Epithelial cell of esophagus (primary cell): ENCODE measurements around the gene CEMIP.

ENCODE experiments used
- DNase-seq: peaks from one replicate; pipeline ENCODE4 v3.0.0; 2010; ENCODE audit warnings: low read depth
- H3K4me3 ChIP-seq: 2 replicates; pipeline ENCODE4 v1.5.1; 2011; ENCODE audit warnings: mild to moderate bottlenecking, low read length, control low read depth
- CTCF ChIP-seq: IDR thresholded peaks from 2 replicates; pipeline ENCODE4 v1.5.1; 2011; ENCODE audit warnings: low read depth, mild to moderate bottlenecking, low read length, control low read depth, inconsistent platforms; ENCODE audit not compliant: insufficient read depth; ENCODE audit errors: missing control alignments

The CEMIP gene

GRCh38 chr15:80992006-80992405 is 212.8 kb downstream of the CEMIP start:
- TF ChIP-seq CTCF, result no peak
- H3K4me3 ChIP-seq, result no peak overlapping the region
- DNase-seq, result no peak

- no peak overlapping the region for H3K4me3 ChIP-seq
- DNase-seq, result peak; percentile 85
- no peak for TF ChIP-seq CTCF
Measured at GRCh38 chr15:80992441-80992840, 213.3 kb downstream of the CEMIP start.

GRCh38 chr15:80996247-80996646 is 217.1 kb downstream of the CEMIP start:
- TF ChIP-seq CTCF, result peak; percentile 46
- DNase-seq, result peak; percentile 35
- H3K4me3 ChIP-seq, result no peak overlapping the region

- DNase-seq, result no peak
- TF ChIP-seq CTCF, result no peak
- no peak overlapping the region for H3K4me3 ChIP-seq
Measured at GRCh38 chr15:80997692-80998091, 218.5 kb downstream of the CEMIP start.

GRCh38 chr15:80998251-80998650 is 219.1 kb downstream of the CEMIP start:
- H3K4me3 ChIP-seq, result no peak overlapping the region
- TF ChIP-seq CTCF, result no peak
- no peak for DNase-seq

- no peak for TF ChIP-seq CTCF
- peak; percentile 64 for DNase-seq
- H3K4me3 ChIP-seq, result peak overlapping the region; percentile 80
Measured at GRCh38 chr15:80999623-81000036, 220.5 kb downstream of the CEMIP start.

- peak overlapping the region; percentile 80 for H3K4me3 ChIP-seq
- peak; percentile 32 for DNase-seq
- no peak for TF ChIP-seq CTCF
Measured at GRCh38 chr15:81000144-81000623, 221.0 kb downstream of the CEMIP start.
